NCI-H1694 treated with DMSO at 0.1 percent for 48 hours (cell line): ENCODE measurements around the gene C1orf167.

Source experiments
- DNase-seq: peaks from one replicate; lab custom pipeline; 2025; lab: John Stamatoyannopoulos, UW

The C1orf167 gene

GRCh38 chr1:11764519-11764918 lies 2.5 kb downstream of the C1orf167 start:
- no peak for DNase-seq

- DNase-seq: no peak
These were observed 3.9 kb downstream of the C1orf167 start for GRCh38 chr1:11765661-11766428.

GRCh38 chr1:11766429-11766776 lies 4.4 kb downstream of the C1orf167 start:
- DNase-seq: no peak

GRCh38 chr1:11767922-11768704 lies 6.1 kb downstream of the C1orf167 start:
- DNase-seq: no peak

GRCh38 chr1:11768821-11769220 lies 6.8 kb downstream of the C1orf167 start:
- DNase-seq: no peak

GRCh38 chr1:11769274-11769673 lies 7.3 kb downstream of the C1orf167 start:
- DNase-seq: no peak

- no peak for DNase-seq
These were observed 8.0 kb downstream of the C1orf167 start for GRCh38 chr1:11770011-11770410.

- no peak for DNase-seq
These were observed 9.6 kb downstream of the C1orf167 start for GRCh38 chr1:11771481-11772043.

- DNase-seq: no peak
These were observed 10.5 kb downstream of the C1orf167 start for GRCh38 chr1:11772458-11772857.

GRCh38 chr1:11774753-11775152 lies 12.8 kb downstream of the C1orf167 start:
- DNase-seq: no peak

- no peak for DNase-seq
These were observed 15.8 kb downstream of the C1orf167 start for GRCh38 chr1:11777658-11778322.

GRCh38 chr1:11778336-11778735 lies 16.3 kb downstream of the C1orf167 start:
- DNase-seq: no peak

GRCh38 chr1:11778844-11779623 lies 17.0 kb downstream of the C1orf167 start:
- no peak for DNase-seq

GRCh38 chr1:11779715-11780379 lies 17.9 kb downstream of the C1orf167 start:
- no peak for DNase-seq

GRCh38 chr1:11780380-11781147 lies 18.6 kb downstream of the C1orf167 start:
- no peak for DNase-seq

GRCh38 chr1:11781297-11781696 lies 19.3 kb downstream of the C1orf167 start:
- DNase-seq: no peak

GRCh38 chr1:11782127-11782708 lies 20.2 kb downstream of the C1orf167 start:
- no peak for DNase-seq

- no peak for DNase-seq
These were observed 21.6 kb downstream of the C1orf167 start for GRCh38 chr1:11783556-11783955.

- no peak for DNase-seq
These were observed 22.4 kb downstream of the C1orf167 start for GRCh38 chr1:11784256-11784992.
